Activated CD8-positive, alpha-beta T cell treated with anti-CD3 and anti-CD28 coated beads for 36 hours (primary cell): ENCODE results near the gene ASH1L. TPM values are rescaled to one million over a fixed set of nuclear protein-coding genes. Genes with fewer than 3 reads are reported as not detected.

Experiments used
- ATAC-seq: fragments of 200-7000 bp; cut with Tn5 transposase; one replicate; pipeline ENCODE4 v1.10.0; 2021; ENCODE audit warnings: mild to moderate bottlenecking, moderate library complexity
- CTCF ChIA-PET: fragments of 350-600 bp; sonication (Branson Sonifier 250); formaldehyde crosslinking; loops from one replicate; lab custom pipeline; 2021; ENCODE audit warnings: antibody characterized with exemption; lab: Charles Lee
- POLR2A ChIA-PET: fragments of 350-600 bp; sonication (Branson Sonifier 250); formaldehyde crosslinking; loops from one replicate; lab custom pipeline; 2021; ENCODE audit warnings: antibody characterized with exemption; lab: Charles Lee
- DNase-seq: peaks from one replicate; pipeline ENCODE4 v3.0.0-alpha.2; 2020
- H3K27ac Mint-ChIP-seq: one replicate; pipeline ENCODE4 v1.8.0; 2021; ENCODE audit warnings: mild to moderate bottlenecking, mixed read lengths
- H3K27me3 Mint-ChIP-seq: one replicate; pipeline ENCODE4 v1.8.0; 2021; ENCODE audit warnings: mixed read lengths
- H3K36me3 Mint-ChIP-seq: one replicate; pipeline ENCODE4 v1.8.0; 2021; ENCODE audit warnings: low read depth, mixed read lengths
- H3K4me1 Mint-ChIP-seq: one replicate; pipeline ENCODE4 v1.8.0; 2021; ENCODE audit warnings: low read depth, mixed read lengths
- H3K4me3 Mint-ChIP-seq: one replicate; pipeline ENCODE4 v1.8.0; 2021; ENCODE audit warnings: mild to moderate bottlenecking, moderate library complexity, mixed read lengths
- H3K9me3 Mint-ChIP-seq: one replicate; pipeline ENCODE4 v1.8.0; 2021; ENCODE audit warnings: mixed read lengths
- intact Hi-C: fragments of 100-400 bp; cut with micrococcal nuclease; formaldehyde crosslinking; loops from one replicate; pipeline ENCODE4 v1.10.0; 2022
- total RNA-seq, 2 experiments: library from RNA; stranded (reverse); gene quantifications; one replicate each; pipeline ENCODE4 v1.2.3, GENCODE V29; 2021
- TF ChIP-seq, protein P1 (sequence below): fragments of 200-600 bp; IDR thresholded peaks from one replicate; pipeline ENCODE4 v1.8.0; 2022; ENCODE audit warnings: antibody characterized with exemption, mild to moderate bottlenecking

The ASH1L gene
- total RNA-seq, 2 experiments from 2014 or later: 30.3 to 31.6 TPM

DNA sequence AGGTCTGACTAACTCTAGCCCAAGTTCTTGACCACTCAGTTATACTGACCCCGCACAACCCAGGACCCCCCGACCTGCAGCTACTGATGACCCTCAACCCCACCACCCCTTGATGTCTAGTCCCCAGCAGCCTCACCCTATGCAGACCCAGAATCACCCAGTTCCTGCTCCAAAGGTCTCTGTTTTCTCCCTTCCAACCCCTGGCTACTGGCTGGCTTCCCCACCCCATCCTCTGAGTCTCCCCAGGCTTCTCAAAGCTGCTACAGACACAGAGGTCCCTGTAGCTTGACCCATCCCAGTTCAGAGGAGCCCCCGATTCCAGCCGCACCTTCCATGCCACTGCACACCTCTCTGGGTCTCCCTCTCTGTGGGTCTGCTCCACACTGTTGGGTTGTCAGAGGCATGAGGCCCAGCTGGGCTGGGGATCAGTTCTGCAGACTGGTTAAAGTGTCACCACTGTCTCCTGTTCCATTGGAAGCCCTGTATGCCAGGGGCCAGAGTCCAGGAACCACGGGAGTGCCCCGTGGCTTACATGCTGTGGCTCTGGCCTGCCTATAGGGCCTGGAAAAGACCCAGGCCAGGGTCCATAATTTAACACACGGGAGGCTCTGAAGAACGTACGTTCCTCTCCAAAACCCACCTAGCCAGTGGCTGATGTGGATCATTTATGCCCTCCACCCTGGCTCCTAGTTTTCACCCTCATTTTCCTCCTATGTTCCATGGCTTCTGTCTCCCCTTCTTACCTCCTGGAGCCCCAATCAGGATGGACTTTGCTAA lies 261.9 kb downstream of the ASH1L start:
- ATAC-seq (no peak), DNase-seq (no peak)
- Mint-ChIP-seq H3K4me1 (no peaks in the 10 kb centered on the region), H3K9me3 (no peaks in the 10 kb centered on the region), H3K4me3 (no peak overlapping the region), H3K27me3 (peaks cover 17% of the 10 kb centered on the region), H3K27ac (no peak overlapping the region), H3K36me3 (no peaks in the 10 kb centered on the region)
- TF ChIP-seq, protein P1, sequence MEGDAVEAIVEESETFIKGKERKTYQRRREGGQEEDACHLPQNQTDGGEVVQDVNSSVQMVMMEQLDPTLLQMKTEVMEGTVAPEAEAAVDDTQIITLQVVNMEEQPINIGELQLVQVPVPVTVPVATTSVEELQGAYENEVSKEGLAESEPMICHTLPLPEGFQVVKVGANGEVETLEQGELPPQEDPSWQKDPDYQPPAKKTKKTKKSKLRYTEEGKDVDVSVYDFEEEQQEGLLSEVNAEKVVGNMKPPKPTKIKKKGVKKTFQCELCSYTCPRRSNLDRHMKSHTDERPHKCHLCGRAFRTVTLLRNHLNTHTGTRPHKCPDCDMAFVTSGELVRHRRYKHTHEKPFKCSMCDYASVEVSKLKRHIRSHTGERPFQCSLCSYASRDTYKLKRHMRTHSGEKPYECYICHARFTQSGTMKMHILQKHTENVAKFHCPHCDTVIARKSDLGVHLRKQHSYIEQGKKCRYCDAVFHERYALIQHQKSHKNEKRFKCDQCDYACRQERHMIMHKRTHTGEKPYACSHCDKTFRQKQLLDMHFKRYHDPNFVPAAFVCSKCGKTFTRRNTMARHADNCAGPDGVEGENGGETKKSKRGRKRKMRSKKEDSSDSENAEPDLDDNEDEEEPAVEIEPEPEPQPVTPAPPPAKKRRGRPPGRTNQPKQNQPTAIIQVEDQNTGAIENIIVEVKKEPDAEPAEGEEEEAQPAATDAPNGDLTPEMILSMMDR: no peak
- intact Hi-C loops: no loop called here
- ChIA-PET POLR2A (no interaction called here), CTCF (interaction anchor here (1.3 to 1.4 kb wide), 2 partner anchors 7 to 50 kb away, joined by 3 to 5 read pairs; no protein-coding TSS in a partner anchor)

DNA sequence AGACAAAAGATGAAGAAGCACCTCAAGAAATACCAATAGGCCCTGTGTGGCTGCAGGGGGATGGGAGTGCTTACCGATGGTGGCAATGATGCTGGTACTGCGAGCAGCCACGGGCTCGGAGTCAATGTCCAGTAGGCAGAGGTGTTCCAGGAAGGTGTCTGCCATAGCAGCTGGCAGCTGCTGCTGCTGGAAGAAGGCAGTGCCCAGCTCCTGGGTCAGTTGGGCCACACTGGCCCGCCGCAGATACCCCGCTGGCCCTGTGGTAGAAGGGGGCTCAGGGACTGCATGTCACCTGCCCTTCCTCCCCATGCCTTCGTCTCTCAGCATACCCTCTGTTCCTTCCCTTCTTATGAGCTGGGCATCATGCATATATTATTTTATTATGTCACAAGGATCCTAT lies 262.6 kb downstream of the ASH1L start:
- intact Hi-C loops: no loop called here
- CTCF ChIA-PET: interaction anchor here (1.3 to 1.4 kb wide), 2 partner anchors 8 to 49 kb away, joined by 3 to 5 read pairs; no protein-coding TSS in a partner anchor
- POLR2A ChIA-PET: no interaction called here

DNA sequence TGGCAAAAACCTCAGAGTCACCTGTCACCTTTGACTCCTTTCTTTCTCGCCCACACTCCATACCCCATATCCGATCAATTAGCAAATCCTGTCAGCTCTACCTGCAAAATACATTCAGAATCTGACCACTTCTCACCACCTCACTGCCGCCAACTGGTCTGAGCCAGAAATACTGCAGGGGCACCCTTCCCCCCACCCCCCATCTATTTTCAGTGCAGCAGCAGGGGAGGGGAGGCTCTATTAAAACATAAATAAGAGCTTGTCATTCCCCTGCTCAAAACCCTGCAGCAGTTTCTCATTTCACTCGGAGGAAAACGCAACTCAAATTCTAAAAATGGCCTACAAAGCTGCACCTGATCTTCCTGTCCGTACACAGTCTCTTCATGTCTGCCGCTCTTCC lies 265.2 kb downstream of the ASH1L start:
- ChIA-PET CTCF (no interaction called here), POLR2A (no interaction called here)
- Mint-ChIP-seq H3K9me3 (no peaks in the 10 kb centered on the region), H3K27ac (no peak overlapping the region), H3K4me1 (peaks cover 4% of the 10 kb centered on the region), H3K27me3 (peaks cover 30% of the 10 kb centered on the region), H3K36me3 (no peaks in the 10 kb centered on the region), H3K4me3 (no peak overlapping the region)
- DNase-seq (no peak), ATAC-seq (no peak)
- TF ChIP-seq, protein P1: no peak
- intact Hi-C loops: no loop called here

More for the DNA sequence above, 262.6 kb downstream of the ASH1L start:
- Mint-ChIP-seq H3K36me3 (no peaks in the 10 kb centered on the region), H3K9me3 (no peaks in the 10 kb centered on the region), H3K4me1 (no peaks in the 10 kb centered on the region), H3K27ac (no peak overlapping the region), H3K27me3 (peaks cover 21% of the 10 kb centered on the region), H3K4me3 (no peak overlapping the region)
- ATAC-seq (no peak), DNase-seq (no peak)
- TF ChIP-seq, protein P1: no peak

DNA sequence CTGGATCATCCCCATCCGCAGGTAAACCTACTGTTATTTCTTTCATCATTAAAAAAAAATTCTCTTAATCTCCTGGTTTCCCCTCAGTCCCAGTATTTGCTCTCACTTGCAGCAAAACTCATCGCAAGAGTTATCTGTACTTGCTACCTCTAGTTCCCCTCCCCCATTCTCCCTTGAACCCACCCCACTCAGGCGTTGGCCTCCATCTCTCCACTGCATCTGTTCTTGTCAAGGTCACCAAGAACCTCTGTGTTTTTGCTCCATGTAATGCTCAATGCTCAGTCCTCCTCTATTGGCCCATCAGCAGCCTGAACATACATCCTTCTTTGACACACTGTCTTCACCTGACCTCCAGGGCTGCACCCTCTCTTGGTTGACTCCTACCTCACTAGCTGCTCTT lies 265.9 kb downstream of the ASH1L start:
- Mint-ChIP-seq H3K36me3 (no peaks in the 10 kb centered on the region), H3K9me3 (no peaks in the 10 kb centered on the region), H3K4me1 (peaks cover 4% of the 10 kb centered on the region), H3K27ac (no peak overlapping the region), H3K4me3 (no peak overlapping the region), H3K27me3 (peaks cover 30% of the 10 kb centered on the region)
- DNase-seq: no peak
- no peak for ATAC-seq
- intact Hi-C loops: no loop called here
- TF ChIP-seq, protein P1: no peak
- CTCF ChIA-PET: no interaction called here
- POLR2A ChIA-PET: no interaction called here

DNA sequence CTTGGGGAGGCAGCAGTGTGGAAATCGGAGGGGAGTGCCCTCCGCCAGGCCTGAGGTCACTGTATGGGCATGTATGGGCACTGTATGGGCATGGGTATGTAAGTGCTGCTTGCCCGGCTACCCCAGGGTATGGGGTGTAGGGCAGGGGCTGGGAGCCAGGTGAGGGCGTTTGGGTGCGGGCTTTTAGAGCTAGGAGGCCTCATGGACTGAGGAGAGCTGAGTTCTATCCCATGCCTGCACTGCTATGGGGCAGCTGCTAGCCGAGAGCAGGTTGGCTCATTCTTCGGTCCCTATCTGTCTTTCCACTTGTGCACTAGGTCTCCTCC lies 266.7 kb downstream of the ASH1L start:
- Mint-ChIP-seq H3K4me1 (peaks cover 4% of the 10 kb centered on the region), H3K27me3 (peaks cover 30% of the 10 kb centered on the region), H3K9me3 (no peaks in the 10 kb centered on the region), H3K27ac (no peak overlapping the region), H3K36me3 (no peaks in the 10 kb centered on the region), H3K4me3 (no peak overlapping the region)
- ATAC-seq (no peak), DNase-seq (no peak)
- ChIA-PET POLR2A (no interaction called here), CTCF (no interaction called here)
- TF ChIP-seq, protein P1: no peak
- intact Hi-C loops: no loop called here
